B cell (primary cell): ENCODE results near the gene DOCK7. TPM values are rescaled to one million over a fixed set of nuclear protein-coding genes. Genes with fewer than 3 reads are reported as not detected.
"Not testable (repeated sequence)": the region's sequence is repeated elsewhere in the genome, so short reads cannot be mapped to it uniquely, and the experiment has no call there.

Source experiments
- ATAC-seq: fragments of 200-7000 bp; cut with Tn5 transposase; one replicate; pipeline ENCODE4 v1.10.0; 2021; ENCODE audit warnings: low read depth, mild to moderate bottlenecking, moderate number of reproducible peaks, moderate library complexity
- CTCF ChIA-PET: fragments of 350-600 bp; sonication (Branson Sonifier 250); formaldehyde crosslinking; loops from one replicate; lab custom pipeline; 2021; ENCODE audit warnings: antibody characterized with exemption, inconsistent platforms; lab: Charles Lee
- POLR2A ChIA-PET: fragments of 350-600 bp; sonication (Branson Sonifier 250); formaldehyde crosslinking; loops from one replicate; lab custom pipeline; 2021; ENCODE audit warnings: antibody characterized with exemption; lab: Charles Lee
- DNase-seq: peaks from one replicate; pipeline ENCODE4 v3.0.0; 2013
- H2AFZ ChIP-seq: 2 replicates; pipeline ENCODE4 v1.6.1; 2012; ENCODE audit warnings: mild to moderate bottlenecking, low read depth, low read length; ENCODE audit not compliant: insufficient read depth, poor library complexity, severe bottlenecking
- H3K27ac ChIP-seq, 2 donors: 1 replicate in 1 of 2; 2 replicates in 1 of 2; pipeline ENCODE4 v1.5.1; 2012 to 2013; ENCODE audit warnings: low read length in 2 of 2, mild to moderate bottlenecking in 2 of 2, moderate library complexity in 1 of 2
- H3K27me3 ChIP-seq, 4 experiments: fragments of 200-600 bp in 1 of 4; sonication (generic) in 1 of 4; replicated peaks in 1 of 4; 1 replicate in 2 of 4; 2 replicates in 2 of 4; pipeline versions ENCODE4 v1.6.1 to v1.7.0; 2013 to 2016; ENCODE audit warnings: low read length in 3 of 4, mild to moderate bottlenecking in 2 of 4, mixed read lengths in 1 of 4, moderate library complexity in 1 of 4; ENCODE audit not compliant: insufficient read depth in 4 of 4, control insufficient read depth in 3 of 4; ENCODE audit errors: control extremely low read depth in 1 of 4
- H3K36me3 ChIP-seq, 2 experiments: replicated peaks in 1 of 2; 1 replicate in 1 of 2; 2 replicates in 1 of 2; pipeline versions ENCODE4 v1.6.1 to v1.7.1; 2013; ENCODE audit warnings: low read length in 1 of 2; ENCODE audit not compliant: insufficient read depth in 2 of 2, control insufficient read depth in 1 of 2; ENCODE audit errors: control extremely low read depth in 1 of 2, extremely low read depth in 1 of 2
- H3K4me1 ChIP-seq, 2 donors: fragments of 200-600 bp in 1 of 2; sonication (generic) in 1 of 2; 1 replicate in 1 of 2; 2 replicates in 1 of 2; pipeline versions ENCODE4 v1.5.1 to v1.6.1; 2013 to 2017; ENCODE audit warnings: low read length in 2 of 2; ENCODE audit not compliant: control insufficient read depth in 2 of 2, insufficient read depth in 2 of 2
- H3K4me2 ChIP-seq: replicated peaks from 2 replicates; pipeline ENCODE3; 2012; ENCODE audit warnings: mild to moderate bottlenecking, low read depth, low read length; ENCODE audit not compliant: poor library complexity, severe bottlenecking
- H3K4me3 ChIP-seq, 5 experiments: fragments of 200-600 bp in 1 of 5; sonication (generic) in 1 of 5; 1 replicate in 3 of 5; 2 replicates in 2 of 5; pipeline versions ENCODE4 v1.5.1 to v1.7.0; 2011 to 2016; ENCODE audit warnings: low read length in 4 of 5, mild to moderate bottlenecking in 4 of 5, low read depth in 2 of 5, control low read depth in 1 of 5, moderate library complexity in 1 of 5; ENCODE audit not compliant: insufficient read depth in 1 of 5; ENCODE audit errors: control extremely low read depth in 1 of 5, extremely low read depth in 1 of 5
- H3K79me2 ChIP-seq: fragments of 200-600 bp; sonication (generic); one replicate; pipeline ENCODE4 v1.6.0; 2016; ENCODE audit warnings: low read length; ENCODE audit not compliant: control insufficient read depth, insufficient read depth
- H3K9ac ChIP-seq: fragments of 200-600 bp; sonication (generic); 2 replicates; pipeline ENCODE4 v1.6.1; 2017; ENCODE audit warnings: mild to moderate bottlenecking, low read length, moderate library complexity
- H3K9me3 ChIP-seq, 3 donors: one replicate each; pipeline versions ENCODE4 v1.6.1 to v1.7.1; 2013; ENCODE audit warnings: low read length in 2 of 3; ENCODE audit not compliant: control insufficient read depth in 2 of 3, insufficient read depth in 1 of 3; ENCODE audit errors: control extremely low read depth in 1 of 3
- H4K20me1 ChIP-seq: 2 replicates; pipeline ENCODE4 v1.6.0; 2012; ENCODE audit warnings: mild to moderate bottlenecking, low read length; ENCODE audit not compliant: insufficient read depth, control insufficient read depth, poor library complexity, severe bottlenecking
- H3K27ac Mint-ChIP-seq: one replicate; pipeline ENCODE4 v1.8.0; 2021; ENCODE audit warnings: mixed read lengths
- H3K27me3 Mint-ChIP-seq: one replicate; pipeline ENCODE4 v1.8.0; 2021; ENCODE audit warnings: mixed read lengths
- H3K4me1 Mint-ChIP-seq: one replicate; pipeline ENCODE4 v1.8.0; 2021; ENCODE audit warnings: mixed read lengths
- H3K4me3 Mint-ChIP-seq: one replicate; pipeline ENCODE4 v1.8.0; 2021; ENCODE audit warnings: mixed read lengths
- H3K9me3 Mint-ChIP-seq: one replicate; pipeline ENCODE4 v1.8.0; 2022; ENCODE audit warnings: mixed read lengths; ENCODE audit not compliant: insufficient read depth
- CTCF ChIP-seq: fragments of 200-600 bp; IDR thresholded peaks from one replicate; pipeline ENCODE4 v1.8.0; 2022; ENCODE audit warnings: antibody characterized with exemption, mild to moderate bottlenecking
- EZH2 ChIP-seq: IDR thresholded peaks from 2 replicates; pipeline ENCODE4 v1.6.1; 2012; ENCODE audit warnings: borderline replicate concordance, low read depth, mild to moderate bottlenecking, moderate library complexity, low read length; ENCODE audit not compliant: insufficient read depth, poor library complexity, severe bottlenecking
- WGBS: methylation state at CpG from one replicate; pipeline ENCODE4 v1.1.5; 2013; ENCODE audit warnings: missing lambda C conversion rate; ENCODE audit not compliant: insufficient coverage; 5-methylcytosine and 5-hydroxymethylcytosine counted together
- intact Hi-C: fragments of 100-400 bp; cut with micrococcal nuclease; formaldehyde crosslinking; loops from one replicate; pipeline ENCODE4 v1.10.0; 2022
- polyA plus RNA-seq: library from polyadenylated mRNA; depleted of rRNA; stranded (reverse); fragments of >200 nt; gene quantifications from 2 replicates; pipeline ENCODE4 v1.2.3, GENCODE V29; 2012
- total RNA-seq, 2 donors: library from RNA; stranded (reverse); fragments of 120-200 nt in 1 of 2; gene quantifications; 1 replicate in 1 of 2; 2 replicates in 1 of 2; pipeline versions ENCODE4 v1.2.3 to v1.2.4, GENCODE V29; 2013 to 2022

Gene DOCK7
- total and polyA plus RNA-seq, 2 donors (not counting 1 experiment from before 2014, with no cell fraction given): 3.6 to 20.5 TPM

GRCh38 chr1:62572476-62572875 lies 115.7 kb downstream of the DOCK7 start:
- Histone ChIP-seq H3K36me3 (no peaks in the 10 kb centered on the region), H4K20me1 (no peaks in the 10 kb centered on the region), H3K27ac (no peak overlapping the region), H3K4me3 (no peak overlapping the region), H3K27me3 (no peaks in the 10 kb centered on the region), H3K9ac (no peak overlapping the region), H3K79me2 (no peaks in the 10 kb centered on the region), H3K4me2 (no peak overlapping the region), H3K9me3 (peaks cover 0 to 5% (median 2%) of the 10 kb centered on the region in 3 donors), H3K4me1 (no peaks in the 10 kb centered on the region), H2AFZ (no peak overlapping the region)
- intact Hi-C loops: no loop called here
- TF ChIP-seq CTCF: no peak
- TF ChIP-seq EZH2: no peak
- H3K27ac Mint-ChIP-seq: no peak overlapping the region
- ChIA-PET CTCF (no interaction called here), POLR2A (no interaction called here)
- H3K27me3 Mint-ChIP-seq: no peaks in the 10 kb centered on the region
- H3K4me1 Mint-ChIP-seq: no peaks in the 10 kb centered on the region
- H3K4me3 Mint-ChIP-seq: no peak overlapping the region
- peaks cover 10% of the 10 kb centered on the region for H3K9me3 Mint-ChIP-seq
- DNase-seq: no peak
- no peak for ATAC-seq

- H3K4me1 Mint-ChIP-seq, H3K36me3 ChIP-seq, H3K27me3 Mint-ChIP-seq, H3K27me3 ChIP-seq, H4K20me1 ChIP-seq, H2AFZ ChIP-seq, H3K27ac Mint-ChIP-seq, CTCF ChIA-PET, H3K9ac ChIP-seq, H3K4me2 ChIP-seq, H3K9me3 ChIP-seq, DNase-seq, H3K4me3 Mint-ChIP-seq, intact Hi-C loops, H3K9me3 Mint-ChIP-seq, H3K27ac ChIP-seq, POLR2A ChIA-PET, H3K4me1 ChIP-seq, H3K79me2 ChIP-seq, ATAC-seq, H3K4me3 ChIP-seq: not testable (repeated sequence)
- WGBS: 90% methylated on average over 2 of the region's 4 CpGs
Measured at GRCh38 chr1:62571517-62571916, 116.7 kb downstream of the DOCK7 start.

- H4K20me1 ChIP-seq, H3K27ac ChIP-seq, ATAC-seq, H3K4me2 ChIP-seq, H3K27me3 ChIP-seq, H3K4me1 ChIP-seq, H3K36me3 ChIP-seq, H2AFZ ChIP-seq, H3K4me3 ChIP-seq, H3K27ac Mint-ChIP-seq, H3K9ac ChIP-seq, H3K79me2 ChIP-seq, H3K4me3 Mint-ChIP-seq, H3K27me3 Mint-ChIP-seq, intact Hi-C loops, H3K9me3 Mint-ChIP-seq, POLR2A ChIA-PET, H3K9me3 ChIP-seq, DNase-seq: not testable (repeated sequence)
- peaks cover 12% of the 10 kb centered on the region for H3K4me1 Mint-ChIP-seq
- CTCF ChIA-PET: interaction anchor here (0.7 to 1.2 kb wide), 2 partner anchors 9 to 163 kb away, joined by 3 to 6 read pairs; no protein-coding TSS in a partner anchor
- WGBS: no CpG with 5 or more reads among the region's 1 CpG
Measured at GRCh38 chr1:62567926-62568325, 120.3 kb downstream of the DOCK7 start.
